Stimulated activated CD8-positive, alpha-beta memory T cell treated with anti-CD3 and anti-CD28 coated beads, Interleukin-15, amount 100 ng/mL, for 24 hours (primary cell): ENCODE data around the gene NPY.
"Not testable (repeated sequence)": the region's sequence is repeated elsewhere in the genome, so short reads cannot be mapped to it uniquely, and the experiment has no call there.

Experiments used
- DNase-seq: peaks from one replicate; pipeline ENCODE4 v3.0.0-alpha.2; 2020; ENCODE audit warnings: low read depth

Gene NPY

DNA sequence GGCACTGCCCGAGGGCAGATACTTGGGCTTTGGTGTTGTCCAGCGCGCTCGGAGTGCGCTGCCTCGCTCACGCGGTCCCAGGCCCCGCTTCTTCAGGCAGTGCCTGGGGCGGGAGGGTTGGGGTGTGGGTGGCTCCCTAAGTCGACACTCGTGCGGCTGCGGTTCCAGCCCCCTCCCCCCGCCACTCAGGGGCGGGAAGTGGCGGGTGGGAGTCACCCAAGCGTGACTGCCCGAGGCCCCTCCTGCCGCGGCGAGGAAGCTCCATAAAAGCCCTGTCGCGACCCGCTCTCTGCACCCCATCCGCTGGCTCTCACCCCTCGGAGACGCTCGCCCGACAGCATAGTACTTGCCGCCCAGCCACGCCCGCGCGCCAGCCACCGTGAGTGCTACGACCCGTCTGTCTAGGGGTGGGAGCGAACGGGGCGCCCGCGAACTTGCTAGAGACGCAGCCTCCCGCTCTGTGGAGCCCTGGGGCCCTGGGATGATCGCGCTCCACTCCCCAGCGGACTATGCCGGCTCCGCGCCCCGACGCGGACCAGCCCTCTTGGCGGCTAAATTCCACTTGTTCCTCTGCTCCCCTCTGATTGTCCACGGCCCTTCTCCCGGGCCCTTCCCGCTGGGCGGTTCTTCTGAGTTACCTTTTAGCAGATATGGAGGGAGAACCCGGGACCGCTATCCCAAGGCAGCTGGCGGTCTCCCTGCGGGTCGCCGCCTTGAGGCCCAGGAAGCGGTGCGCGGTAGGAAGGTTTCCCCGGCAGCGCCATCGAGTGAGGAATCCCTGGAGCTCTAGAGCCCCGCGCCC, at the start of gene NPY:
TSS of gene NPY (plus strand) at position 294 of the 802 bp plus-strand sequence. CDS start 1,051 bp downstream, outside the sequence.
- no peak for DNase-seq

DNA sequence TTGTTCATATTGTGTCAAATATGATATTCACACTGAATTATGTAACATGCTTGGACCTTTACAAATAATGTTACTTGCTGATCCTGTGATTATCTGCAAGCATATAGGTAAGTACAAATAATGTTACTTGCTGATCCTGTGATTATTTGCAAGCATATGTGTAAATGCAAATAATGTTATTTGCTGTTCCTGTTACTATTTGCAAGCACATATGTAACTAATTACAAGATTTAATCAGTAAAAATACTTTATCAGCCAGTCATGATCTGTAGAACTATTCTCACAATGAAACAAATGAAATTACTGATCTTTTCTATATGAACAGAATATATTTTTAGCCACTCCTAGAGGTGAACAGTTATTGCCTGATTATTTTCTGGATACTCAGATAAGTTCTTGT, 44.7 kb upstream of the NPY start:
- DNase-seq = no peak

DNA sequence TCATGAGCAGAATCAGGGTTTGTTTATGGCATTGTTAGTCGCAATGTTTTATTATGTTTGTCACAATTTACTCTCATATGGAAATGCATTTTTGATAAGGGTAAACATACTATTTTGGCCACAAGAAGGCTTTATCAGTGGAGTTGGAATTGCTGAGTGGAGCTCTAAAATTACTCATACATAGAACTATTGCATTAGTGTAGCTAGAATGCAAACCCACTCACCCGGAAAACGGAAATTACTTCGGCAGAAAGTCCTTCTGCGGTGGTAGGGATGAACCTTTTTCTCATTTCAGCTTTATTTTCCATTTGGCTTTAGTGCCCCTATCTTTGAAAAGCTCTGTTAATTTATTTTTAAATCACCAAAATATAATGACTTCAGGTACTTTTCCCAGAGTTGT, 42.8 kb upstream of the NPY start:
- no peak for DNase-seq

DNA sequence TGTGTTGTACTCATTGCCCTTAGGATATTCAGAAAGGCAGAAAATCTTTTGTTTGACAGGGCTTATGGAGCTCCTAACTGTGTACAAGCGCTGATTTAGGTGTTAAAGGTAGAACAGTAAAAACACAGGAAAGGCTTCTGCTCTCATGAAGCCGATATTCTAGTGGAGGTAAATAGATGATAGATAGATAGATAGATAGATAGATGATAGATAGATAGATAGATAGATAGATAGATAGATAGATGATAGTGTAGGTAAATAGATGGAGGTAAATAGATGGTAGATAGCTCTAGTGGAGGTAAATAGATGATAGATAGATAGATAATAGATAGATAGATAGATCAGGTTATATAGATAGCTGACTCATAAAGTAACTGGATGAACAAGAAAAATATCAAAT, 39.4 kb upstream of the NPY start:
- DNase-seq = no peak

DNA sequence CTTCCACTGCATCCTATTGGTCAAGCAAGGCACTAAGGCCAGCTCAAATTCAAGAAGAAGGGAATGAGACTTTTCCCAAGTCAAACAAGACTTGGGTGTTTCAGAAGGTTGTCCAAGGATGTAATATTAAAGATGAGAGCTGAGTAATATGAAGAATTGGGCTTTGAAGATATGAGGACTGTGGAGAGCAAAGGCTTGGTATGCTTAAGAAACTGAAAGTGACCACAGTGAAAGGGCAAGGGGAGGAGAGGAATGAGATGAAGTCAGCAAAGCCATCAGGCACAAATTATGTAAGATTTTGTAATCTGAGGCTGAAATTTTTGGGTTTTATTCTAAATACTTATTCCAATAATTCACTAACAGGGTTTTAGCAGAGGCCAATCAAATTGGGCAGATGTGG, 38.6 kb upstream of the NPY start:
- no peak for DNase-seq

DNA sequence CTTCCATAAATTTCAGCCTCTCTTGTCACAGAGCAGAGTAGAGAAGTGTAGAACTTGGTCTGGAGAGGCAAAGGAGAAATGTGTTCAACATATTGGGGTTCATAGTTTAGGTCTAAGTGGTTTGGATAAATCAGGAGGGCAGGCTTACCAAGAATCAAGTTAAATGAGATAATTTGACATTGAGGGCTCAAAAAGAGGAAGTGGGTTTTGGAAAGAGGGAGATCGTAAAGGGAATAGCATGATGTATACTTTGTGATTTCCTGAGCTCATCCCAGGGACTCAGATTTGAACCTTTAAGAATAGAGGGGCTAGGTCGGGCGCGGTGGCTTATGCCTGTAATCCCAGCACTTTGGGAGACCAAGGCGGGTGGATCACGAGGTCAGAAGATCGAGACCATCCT, 34.7 kb upstream of the NPY start:
- DNase-seq = no peak

DNA sequence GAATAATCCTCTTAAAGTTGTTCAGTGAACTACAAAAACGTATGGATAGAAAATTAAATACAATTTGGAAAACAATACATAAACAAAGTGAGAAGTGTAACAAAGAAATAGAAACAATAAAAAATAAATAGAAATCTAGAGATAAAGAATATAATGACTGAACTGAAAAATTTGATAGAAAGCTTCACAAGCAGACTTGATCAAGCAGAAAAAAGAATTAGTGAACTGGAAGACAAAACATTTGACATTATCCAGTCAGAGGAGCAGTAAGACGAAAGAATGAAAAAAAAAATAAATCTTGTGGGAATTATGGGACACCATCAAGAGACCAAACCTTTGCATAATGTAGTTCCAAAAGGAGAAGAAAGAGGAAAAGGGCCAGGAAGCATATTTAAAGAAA, 32.4 kb upstream of the NPY start:
- no peak for DNase-seq

DNA sequence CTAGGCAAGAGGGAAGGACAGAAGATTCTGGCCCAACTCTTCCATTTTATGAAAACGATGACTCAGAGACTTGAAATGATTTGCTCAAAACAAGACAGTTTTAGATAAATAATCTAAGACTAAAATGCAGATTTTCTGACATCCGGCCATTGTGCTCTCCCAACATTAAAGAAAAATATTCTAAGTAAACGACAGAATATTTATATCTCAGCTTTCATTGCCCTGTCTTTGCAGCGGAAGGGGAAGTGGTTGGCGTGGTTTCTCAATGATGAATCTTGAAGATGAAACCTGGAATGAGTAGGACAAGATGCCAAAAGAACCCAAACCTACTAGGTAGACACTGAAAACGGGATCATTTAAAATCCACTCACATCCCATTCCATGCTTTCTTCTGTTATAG, 28.9 kb upstream of the NPY start:
- no peak for DNase-seq

DNA sequence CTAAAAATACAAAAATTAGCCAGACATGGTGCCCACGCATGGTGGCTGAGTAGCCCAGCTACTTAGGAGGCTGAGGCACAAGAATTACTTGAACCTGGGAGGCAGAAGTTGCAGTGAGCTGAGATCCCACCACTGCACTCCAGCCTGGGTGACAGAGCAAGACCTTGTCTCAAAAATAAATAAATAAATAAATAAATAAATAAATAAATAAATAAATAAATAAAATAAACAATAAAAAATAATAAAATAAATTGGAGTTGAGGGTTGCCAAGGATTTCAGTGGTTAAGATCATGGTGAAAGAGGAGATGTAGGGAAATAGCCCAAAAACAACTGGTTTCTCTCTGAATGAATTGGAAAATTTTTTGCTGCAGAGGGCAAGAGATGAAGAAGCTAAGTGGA, 25.7 kb upstream of the NPY start:
- DNase-seq = not testable (repeated sequence)

DNA sequence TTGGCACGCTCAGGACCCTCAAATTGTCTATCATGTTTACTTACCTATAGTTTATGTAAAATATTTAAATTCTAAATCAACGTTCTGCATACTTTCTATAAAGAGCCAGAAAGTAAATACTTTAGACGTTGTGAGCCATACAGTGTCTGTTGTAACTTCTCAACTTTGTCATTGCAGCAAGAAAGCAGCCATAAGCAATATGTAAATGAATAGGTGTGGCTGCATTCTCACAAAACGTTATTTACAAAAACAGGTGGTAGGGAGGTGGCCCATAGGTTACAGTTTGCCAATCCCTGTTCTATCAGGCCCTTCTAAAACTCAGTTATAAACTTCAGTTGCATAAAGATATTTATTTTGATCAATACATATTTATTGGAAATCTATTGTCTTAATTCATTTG, 12.1 kb upstream of the NPY start:
- DNase-seq = no peak

DNA sequence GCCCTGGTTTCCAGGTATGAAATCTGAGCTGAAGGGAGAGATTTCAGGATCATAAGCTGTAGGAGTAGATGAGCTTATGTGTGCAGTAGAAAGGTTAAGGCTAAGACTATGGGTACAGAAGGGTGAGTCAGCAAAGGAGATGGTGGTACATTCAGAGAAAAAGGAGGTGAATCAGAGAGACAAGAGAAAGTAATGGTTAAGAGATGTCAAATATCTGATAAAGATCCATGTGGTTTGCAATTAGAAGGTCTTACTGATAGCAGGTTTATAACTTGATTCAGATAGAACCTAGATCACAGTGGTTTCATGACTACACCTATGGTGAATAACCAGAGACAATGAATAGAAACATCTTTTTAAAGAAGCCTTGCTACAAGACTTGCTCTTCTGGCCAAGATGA, 4.5 kb upstream of the NPY start:
- DNase-seq = no peak

DNA sequence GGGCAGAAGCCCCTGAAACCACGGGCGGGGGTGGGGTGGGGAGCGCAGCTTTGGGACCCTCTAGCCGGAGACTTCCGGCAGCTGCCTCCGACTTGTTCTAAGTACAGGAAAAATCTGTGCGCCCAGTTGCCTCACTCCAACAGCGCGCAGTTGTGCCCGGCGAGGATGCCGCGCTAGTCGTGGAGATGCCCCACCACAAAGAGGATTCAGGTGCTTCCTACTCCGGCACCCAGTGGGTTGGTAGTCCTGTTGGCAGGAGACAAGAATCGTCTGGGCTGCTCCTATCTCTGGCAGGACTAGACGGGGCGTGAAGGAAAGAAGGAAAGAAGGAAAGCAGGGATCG, 465 bp upstream of the NPY start:
- DNase-seq = no peak

DNA sequence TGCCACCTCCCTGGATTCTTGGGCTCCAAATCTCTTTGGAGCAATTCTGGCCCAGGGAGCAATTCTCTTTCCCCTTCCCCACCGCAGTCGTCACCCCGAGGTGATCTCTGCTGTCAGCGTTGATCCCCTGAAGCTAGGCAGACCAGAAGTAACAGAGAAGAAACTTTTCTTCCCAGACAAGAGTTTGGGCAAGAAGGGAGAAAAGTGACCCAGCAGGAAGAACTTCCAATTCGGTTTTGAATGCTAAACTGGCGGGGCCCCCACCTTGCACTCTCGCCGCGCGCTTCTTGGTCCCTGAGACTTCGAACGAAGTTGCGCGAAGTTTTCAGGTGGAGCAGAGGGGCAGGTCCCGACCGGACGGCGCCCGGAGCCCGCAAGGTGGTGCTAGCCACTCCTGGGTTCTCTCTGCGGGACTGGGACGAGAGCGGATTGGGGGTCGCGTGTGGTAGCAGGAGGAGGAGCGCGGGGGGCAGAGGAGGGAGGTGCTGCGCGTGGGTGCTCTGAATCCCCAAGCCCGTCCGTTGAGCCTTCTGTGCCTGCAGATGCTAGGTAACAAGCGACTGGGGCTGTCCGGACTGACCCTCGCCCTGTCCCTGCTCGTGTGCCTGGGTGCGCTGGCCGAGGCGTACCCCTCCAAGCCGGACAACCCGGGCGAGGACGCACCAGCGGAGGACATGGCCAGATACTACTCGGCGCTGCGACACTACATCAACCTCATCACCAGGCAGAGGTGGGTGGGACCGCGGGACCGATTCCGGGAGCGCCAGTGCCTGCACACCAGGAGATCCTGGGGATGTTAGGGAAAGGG, 913 bp downstream of the NPY start:
- no peak for DNase-seq

DNA sequence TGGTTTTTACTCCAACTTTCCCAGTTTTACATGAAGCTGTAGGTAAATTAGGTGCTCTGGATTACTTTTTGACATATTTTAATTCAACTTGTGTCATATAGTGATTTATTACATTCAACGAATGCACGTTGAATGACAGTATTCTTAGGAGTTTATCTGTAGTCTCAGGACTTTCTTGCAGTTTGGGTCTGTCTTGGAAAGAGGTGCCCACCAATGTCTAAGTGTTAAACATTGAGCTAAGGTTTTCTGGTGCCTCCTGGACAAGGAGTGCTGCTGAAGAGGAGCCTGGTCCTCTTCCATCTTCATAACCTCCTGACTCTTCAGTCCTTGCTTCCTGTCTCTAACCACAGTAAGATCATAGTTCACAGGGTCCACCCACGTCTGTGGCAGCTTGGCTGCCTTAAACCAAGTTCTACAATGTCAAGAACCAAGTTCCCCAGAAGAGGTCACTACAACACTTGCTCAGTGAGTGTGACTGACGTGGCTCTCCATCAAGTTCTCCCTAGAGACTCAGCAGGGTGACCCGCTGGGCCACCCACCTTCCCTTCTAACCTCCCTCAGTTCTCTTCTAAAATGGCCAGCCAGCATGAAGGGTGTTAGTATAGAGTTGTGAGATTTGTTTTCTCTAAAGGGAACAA, 6.1 kb downstream of the NPY start:
- DNase-seq = no peak

DNA sequence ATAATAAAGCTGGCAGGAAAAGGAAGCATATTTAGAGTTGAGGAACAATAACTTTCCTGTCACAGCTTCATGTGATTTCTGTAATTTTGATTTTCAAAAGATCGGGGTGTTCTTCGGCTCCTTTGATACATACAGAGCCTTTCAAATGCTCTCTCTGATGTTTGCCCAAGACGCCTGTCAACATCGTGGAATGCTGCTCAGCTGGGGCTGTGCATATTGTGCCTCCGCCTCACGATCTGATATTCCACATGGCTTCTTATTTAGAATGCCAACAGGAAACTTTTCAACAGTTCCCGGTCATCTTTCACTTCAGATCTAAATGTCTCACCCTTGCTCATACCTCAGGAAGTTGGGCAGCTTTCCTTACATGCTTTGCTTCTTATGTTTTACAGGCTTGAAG, 7.3 kb downstream of the NPY start:
- no peak for DNase-seq

DNA sequence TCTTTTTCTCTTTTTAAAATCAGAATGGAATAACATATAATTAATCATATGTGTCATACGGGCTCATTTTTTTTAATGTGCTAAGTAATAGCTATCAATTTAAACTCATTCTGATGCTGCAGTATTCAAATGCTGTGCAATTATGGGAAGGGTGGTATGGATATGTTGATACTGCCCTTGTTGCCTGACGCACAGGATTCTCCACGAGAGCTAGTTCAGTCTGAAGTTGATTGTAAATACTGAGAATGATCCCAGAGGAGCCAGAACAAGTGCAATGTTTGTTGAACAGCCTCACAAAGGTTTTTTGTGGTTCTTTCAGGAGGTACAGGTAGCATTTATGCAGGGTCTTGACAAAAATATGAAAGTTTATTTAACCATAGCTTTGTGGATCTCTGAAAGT, 13.4 kb downstream of the NPY start:
- DNase-seq = no peak

DNA sequence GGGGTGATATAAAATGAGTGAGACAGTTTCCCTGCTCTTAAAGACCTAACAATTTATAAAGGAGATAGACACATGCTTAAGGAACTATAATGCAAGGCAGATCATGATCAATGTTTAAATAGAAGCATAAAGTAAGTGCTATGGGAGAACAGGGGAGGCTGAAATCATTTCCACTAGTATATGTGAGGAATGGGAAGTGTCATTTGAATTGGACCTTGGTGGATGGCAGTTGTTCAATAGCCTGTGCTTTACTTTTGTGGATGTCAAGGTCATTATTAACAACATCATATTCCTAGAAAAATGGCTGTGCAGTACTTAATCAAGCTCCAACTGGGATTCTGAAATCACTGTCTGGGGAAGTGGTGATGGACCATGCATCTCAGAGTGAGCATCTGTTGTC, 14.7 kb downstream of the NPY start:
- DNase-seq = no peak

DNA sequence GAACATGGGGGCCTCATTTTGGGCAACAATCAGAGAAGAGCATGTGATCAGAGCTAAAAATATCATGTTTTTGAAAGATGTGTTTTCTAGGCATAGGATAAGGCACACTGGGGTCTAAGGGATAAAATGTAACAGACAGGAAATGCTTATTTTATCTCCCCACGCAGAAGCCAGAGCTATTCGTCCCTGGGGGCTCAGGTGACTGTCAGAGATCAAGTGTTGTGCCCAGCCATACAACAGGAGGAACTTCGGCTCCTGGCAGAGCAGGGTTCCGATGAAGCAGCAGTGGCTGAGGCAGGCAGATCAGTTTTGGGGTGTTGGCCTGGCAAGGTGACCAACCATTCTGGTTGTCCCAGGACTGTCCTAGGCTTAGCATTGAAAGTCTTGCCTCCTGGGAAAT, 15.2 kb downstream of the NPY start:
- no peak for DNase-seq

DNA sequence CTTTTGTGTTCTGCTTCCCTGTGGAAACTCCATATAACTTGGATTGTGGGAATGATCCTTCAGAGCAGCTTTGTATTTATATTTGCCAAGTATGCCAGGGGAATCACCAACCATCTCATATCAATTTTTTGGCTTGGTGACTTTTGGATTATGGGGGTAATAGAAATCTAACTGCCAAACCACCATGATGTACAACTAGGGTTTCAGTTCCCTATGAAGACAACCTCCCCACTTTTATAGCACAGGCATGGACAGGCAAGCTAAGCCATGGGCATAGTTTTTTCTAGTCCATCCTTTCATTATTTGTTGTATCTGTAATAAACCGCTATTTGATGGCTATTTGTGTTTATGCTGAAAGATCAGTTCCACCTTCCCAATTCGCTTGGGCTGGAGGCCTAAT, 17.7 kb downstream of the NPY start:
- DNase-seq = no peak

DNA sequence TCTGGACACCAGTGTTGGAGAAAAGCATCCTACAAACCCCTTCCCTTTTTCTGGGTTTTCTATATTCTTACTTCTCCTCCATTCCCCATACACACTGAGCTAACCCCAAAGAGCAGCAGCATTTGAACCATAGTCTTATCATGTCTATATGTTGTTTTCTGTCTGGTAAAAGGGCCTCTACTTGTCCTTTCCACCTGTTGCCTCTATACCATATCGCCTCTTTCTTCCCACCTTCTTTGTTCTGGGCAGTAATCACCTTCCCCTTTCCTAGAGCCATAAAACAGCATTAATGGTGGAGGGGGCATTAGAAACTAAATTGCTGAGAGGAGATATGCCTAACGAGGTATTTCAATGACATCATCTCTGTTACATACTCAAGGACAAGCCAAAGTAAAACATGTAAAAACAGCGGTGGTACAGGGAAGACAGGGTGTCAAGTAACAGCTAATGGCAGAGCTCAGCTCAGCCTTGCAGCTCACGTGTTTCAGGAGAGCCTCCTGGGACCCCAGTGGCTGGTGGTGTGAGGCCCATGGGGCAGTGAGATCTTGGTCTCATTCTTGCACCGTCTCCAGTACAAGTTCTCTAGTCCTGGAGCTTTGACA, 20.6 kb downstream of the NPY start:
- DNase-seq = no peak

DNA sequence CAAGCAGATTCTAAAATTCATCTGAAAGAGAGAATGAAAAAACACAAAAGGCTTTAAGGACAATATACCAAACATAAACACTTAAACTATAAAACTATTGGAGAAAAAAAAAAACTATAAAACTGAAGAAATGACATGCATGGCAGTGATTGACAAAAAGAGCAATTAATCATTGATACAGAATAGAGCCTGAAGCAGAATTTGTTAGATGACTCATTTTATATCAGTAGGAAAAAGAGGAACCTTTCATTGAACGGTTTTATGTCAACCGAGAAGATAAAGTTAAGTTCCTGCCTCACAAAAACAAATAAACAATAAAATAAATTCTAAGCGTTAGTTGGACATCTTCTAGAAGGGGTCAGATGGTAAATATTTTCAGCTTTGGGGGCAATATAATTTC, 23.3 kb downstream of the NPY start:
- no peak for DNase-seq

DNA sequence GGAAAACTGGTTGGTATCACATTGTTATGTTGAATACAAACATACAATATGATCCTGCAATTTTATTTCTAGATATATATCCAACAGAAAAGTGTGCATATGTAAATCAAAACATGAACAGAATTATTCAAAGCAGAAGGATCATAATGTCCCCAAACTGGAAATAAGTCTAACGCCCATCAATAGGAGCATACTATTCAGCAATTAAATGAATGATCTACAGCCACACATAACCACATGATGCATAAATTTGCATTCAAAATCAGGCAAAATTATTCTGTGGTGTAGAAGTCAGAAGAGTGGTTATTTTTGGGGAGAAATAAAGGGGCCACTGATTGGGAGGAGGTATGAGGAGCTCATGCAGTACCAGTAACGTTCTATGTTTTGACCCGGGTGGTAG, 28.6 kb downstream of the NPY start:
- no peak for DNase-seq

DNA sequence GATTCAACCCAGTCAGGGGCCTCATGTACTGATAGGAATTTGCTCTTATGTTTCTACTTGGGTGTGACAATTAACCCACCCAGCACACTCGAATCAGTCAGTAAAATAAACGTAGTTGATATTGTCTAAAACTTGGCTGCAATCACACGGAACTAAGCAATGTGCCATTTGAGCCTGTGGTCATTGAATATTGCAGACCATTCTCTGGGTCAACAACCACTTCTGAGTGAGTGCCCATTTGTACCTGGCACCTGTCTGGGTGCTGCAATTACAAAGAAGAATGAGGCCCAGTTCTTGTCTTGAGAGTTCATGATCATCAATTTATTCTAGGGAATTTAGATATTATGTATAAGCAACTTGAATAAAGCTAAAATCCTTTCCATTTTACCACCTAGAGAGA, 29.8 kb downstream of the NPY start:
- DNase-seq = no peak
